Naive B cell (primary cell): Measurements from ENCODE around the gene IGFBP2. TPM values are rescaled to one million over a fixed set of nuclear protein-coding genes. Genes with fewer than 3 reads are reported as not detected.

Source experiments
- ATAC-seq, 2 donors: fragments of 150-1000 bp; cut with Tn5 transposase; 2 replicates each; pipeline ENCODE4 v1.10.0; 2021; ENCODE audit warnings: low read depth in 2 of 2, mild to moderate bottlenecking in 2 of 2, moderate library complexity in 2 of 2
- DNase-seq: peaks from one replicate; pipeline ENCODE4 v3.0.0; 2022
- H3K27ac Mint-ChIP-seq, 6 donors: one replicate each; pipeline ENCODE4 v1.8.0; 2020 to 2022; ENCODE audit warnings: mild to moderate bottlenecking in 6 of 6, mixed read lengths in 6 of 6, moderate library complexity in 5 of 6, inconsistent platforms in 2 of 6
- H3K27me3 Mint-ChIP-seq, 3 donors: one replicate each; pipeline ENCODE4 v1.8.0; 2021 to 2022; ENCODE audit warnings: mixed read lengths in 3 of 3, mild to moderate bottlenecking in 1 of 3
- H3K36me3 Mint-ChIP-seq, 2 donors: one replicate each; pipeline ENCODE4 v1.8.0; 2020 to 2022; ENCODE audit warnings: mixed read lengths in 2 of 2, inconsistent platforms in 1 of 2, mild to moderate bottlenecking in 1 of 2
- H3K4me1 Mint-ChIP-seq, 3 donors: one replicate each; pipeline ENCODE4 v1.8.0; 2020 to 2022; ENCODE audit warnings: mixed read lengths in 3 of 3, inconsistent platforms in 1 of 3, mild to moderate bottlenecking in 1 of 3, moderate library complexity in 1 of 3
- H3K4me3 Mint-ChIP-seq, 8 donors: one replicate each; pipeline ENCODE4 v1.8.0; 2020 to 2022; ENCODE audit warnings: mild to moderate bottlenecking in 8 of 8, mixed read lengths in 8 of 8, moderate library complexity in 8 of 8, inconsistent platforms in 2 of 8
- H3K9me3 Mint-ChIP-seq, 7 donors: one replicate each; pipeline ENCODE4 v1.8.0; 2020 to 2022; ENCODE audit warnings: mixed read lengths in 7 of 7, mild to moderate bottlenecking in 5 of 7, inconsistent platforms in 2 of 7, moderate library complexity in 1 of 7
- polyA plus RNA-seq, 6 donors: library from polyadenylated mRNA; unstranded; fragments of 300-500 nt; fragmentation: Illumina TruSeq; gene quantifications; one replicate each; pipeline ENCODE4 v1.2.3, GENCODE V29; 2021; ENCODE audit warnings: low read depth in 6 of 6

The IGFBP2 gene
- polyA plus RNA-seq, 6 donors from 2014 or later, result not detected

GRCh38 chr2:216601632-216602409, 31.4 kb upstream of the IGFBP2 start:
- no peak for ATAC-seq
- Mint-ChIP-seq H3K27ac (no peak overlapping the region), H3K9me3 (no peaks in the 10 kb centered on the region), H3K4me1 (peaks cover 6 to 9% (median 6%) of the 10 kb centered on the region in 3 donors), H3K36me3 (no peaks in the 10 kb centered on the region), H3K4me3 (no peak overlapping the region), H3K27me3 (peaks cover 39 to 51% (median 41%) of the 10 kb centered on the region in 3 donors)
- no peak for DNase-seq

GRCh38 chr2:216603010-216603883, 30.0 kb upstream of the IGFBP2 start:
- Mint-ChIP-seq H3K36me3 (no peaks in the 10 kb centered on the region), H3K4me3 (no peak overlapping the region), H3K27ac (peak overlapping the region in 1 of 6 donors; percentile 48), H3K9me3 (no peaks in the 10 kb centered on the region), H3K27me3 (peaks cover 47 to 61% (median 53%) of the 10 kb centered on the region in 3 donors), H3K4me1 (peaks cover 9 to 15% (median 14%) of the 10 kb centered on the region in 3 donors)
- no peak for DNase-seq
- no peak for ATAC-seq

- no peak overlapping the region for H3K27ac Mint-ChIP-seq
- ATAC-seq, result no peak
Measured at GRCh38 chr2:216603884-216604245, 29.4 kb upstream of the IGFBP2 start.

GRCh38 chr2:216604458-216604857, 28.8 kb upstream of the IGFBP2 start:
- Mint-ChIP-seq H3K4me1 (peaks cover 9 to 15% (median 14%) of the 10 kb centered on the region in 3 donors), H3K9me3 (no peaks in the 10 kb centered on the region)
- no peak for ATAC-seq

More at GRCh38 chr2:216603884-216604245, 29.4 kb upstream of the IGFBP2 start:
- DNase-seq, result no peak
- Mint-ChIP-seq H3K27me3 (peaks cover 46 to 59% (median 51%) of the 10 kb centered on the region in 3 donors), H3K9me3 (no peaks in the 10 kb centered on the region), H3K4me1 (peaks cover 9 to 15% (median 14%) of the 10 kb centered on the region in 3 donors), H3K36me3 (no peaks in the 10 kb centered on the region), H3K4me3 (peak overlapping the region in 1 of 8 donors; percentile 29)

GRCh38 chr2:216606551-216607276, 26.5 kb upstream of the IGFBP2 start:
- ATAC-seq (peak in 1 of 2 donors; percentile 57), DNase-seq (no peak)
- peaks cover 9 to 15% (median 14%) of the 10 kb centered on the region in 3 donors for H3K4me1 Mint-ChIP-seq
- peak overlapping the region in 3 of 6 donors; percentile 20 to 28 (median 26) for H3K27ac Mint-ChIP-seq
- no peaks in the 10 kb centered on the region for H3K9me3 Mint-ChIP-seq
- H3K27me3 Mint-ChIP-seq, result peaks cover 35 to 70% (median 35%) of the 10 kb centered on the region in 3 donors
- no peaks in the 10 kb centered on the region for H3K36me3 Mint-ChIP-seq
- peak overlapping the region in 4 of 8 donors; percentile 40 to 79 (median 64) for H3K4me3 Mint-ChIP-seq

More at GRCh38 chr2:216604458-216604857, 28.8 kb upstream of the IGFBP2 start:
- no peaks in the 10 kb centered on the region for H3K36me3 Mint-ChIP-seq
- H3K4me3 Mint-ChIP-seq, result no peak overlapping the region
- H3K27me3 Mint-ChIP-seq, result peaks cover 41 to 55% (median 46%) of the 10 kb centered on the region in 3 donors
- DNase-seq, result no peak
- no peak overlapping the region for H3K27ac Mint-ChIP-seq

- Mint-ChIP-seq H3K27me3 (peaks cover 32 to 68% (median 35%) of the 10 kb centered on the region in 3 donors), H3K9me3 (no peaks in the 10 kb centered on the region), H3K4me3 (peak overlapping the region in 1 of 8 donors; percentile 77), H3K36me3 (no peaks in the 10 kb centered on the region), H3K27ac (no peak overlapping the region), H3K4me1 (peaks cover 9 to 15% (median 14%) of the 10 kb centered on the region in 3 donors)
- no peak for DNase-seq
- ATAC-seq, result no peak
Measured at GRCh38 chr2:216607277-216607560, 26.0 kb upstream of the IGFBP2 start.

- Mint-ChIP-seq H3K9me3 (no peaks in the 10 kb centered on the region), H3K4me3 (no peak overlapping the region), H3K27ac (no peak overlapping the region), H3K27me3 (peaks cover 28 to 70% (median 47%) of the 10 kb centered on the region in 3 donors), H3K4me1 (peaks cover 9 to 14% (median 11%) of the 10 kb centered on the region in 3 donors), H3K36me3 (peaks cover 0 to 4% of the 10 kb centered on the region in 2 donors)
- DNase-seq, result no peak
- no peak for ATAC-seq
Measured at GRCh38 chr2:216608525-216608924, 24.7 kb upstream of the IGFBP2 start.

GRCh38 chr2:216615298-216616082, 17.7 kb upstream of the IGFBP2 start:
- Mint-ChIP-seq H3K27me3 (peaks cover 23 to 46% (median 32%) of the 10 kb centered on the region in 3 donors), H3K27ac (no peak overlapping the region), H3K9me3 (peaks cover 0 to 2% (median 0%) of the 10 kb centered on the region in 7 donors), H3K4me1 (no peaks in the 10 kb centered on the region), H3K36me3 (peaks cover 0 to 4% of the 10 kb centered on the region in 2 donors), H3K4me3 (no peak overlapping the region)
- DNase-seq (no peak), ATAC-seq (no peak)

GRCh38 chr2:216616083-216616678, 17.0 kb upstream of the IGFBP2 start:
- Mint-ChIP-seq H3K4me1 (no peaks in the 10 kb centered on the region), H3K9me3 (peaks cover 0 to 2% (median 0%) of the 10 kb centered on the region in 7 donors), H3K27ac (no peak overlapping the region), H3K27me3 (peaks cover 23 to 39% (median 32%) of the 10 kb centered on the region in 3 donors), H3K36me3 (peaks cover 0 to 4% of the 10 kb centered on the region in 2 donors), H3K4me3 (no peak overlapping the region)
- no peak for DNase-seq
- ATAC-seq, result no peak

- no peak overlapping the region for H3K4me3 Mint-ChIP-seq
- ATAC-seq (no peak), DNase-seq (no peak)
- peaks cover 23 to 32% (median 31%) of the 10 kb centered on the region in 3 donors for H3K27me3 Mint-ChIP-seq
- H3K4me1 Mint-ChIP-seq, result no peaks in the 10 kb centered on the region
- peaks cover 0 to 4% of the 10 kb centered on the region in 2 donors for H3K36me3 Mint-ChIP-seq
- peaks cover 0 to 2% (median 0%) of the 10 kb centered on the region in 7 donors for H3K9me3 Mint-ChIP-seq
- H3K27ac Mint-ChIP-seq, result peak overlapping the region in 2 of 6 donors; percentile 43 to 56
Measured at GRCh38 chr2:216617159-216617815, 15.9 kb upstream of the IGFBP2 start.

- Mint-ChIP-seq H3K27ac (peak overlapping the region in 1 of 6 donors; percentile 35), H3K4me1 (no peaks in the 10 kb centered on the region), H3K27me3 (peaks cover 11 to 26% (median 18%) of the 10 kb centered on the region in 3 donors), H3K36me3 (no peaks in the 10 kb centered on the region), H3K9me3 (peaks cover 0 to 5% (median under 1%) of the 10 kb centered on the region in 7 donors), H3K4me3 (no peak overlapping the region)
- no peak for ATAC-seq
- DNase-seq, result no peak
Measured at GRCh38 chr2:216618785-216619184, 14.4 kb upstream of the IGFBP2 start.
